ENCODE measurements around the gene CSRP1. TPM values are rescaled to one million over a fixed set of nuclear protein-coding genes. Genes with fewer than 3 reads are reported as not detected.

CSRP1 gene
- total and polyA plus RNA-seq, 4 donors: 143 to 278 (median 227) TPM

DNA sequence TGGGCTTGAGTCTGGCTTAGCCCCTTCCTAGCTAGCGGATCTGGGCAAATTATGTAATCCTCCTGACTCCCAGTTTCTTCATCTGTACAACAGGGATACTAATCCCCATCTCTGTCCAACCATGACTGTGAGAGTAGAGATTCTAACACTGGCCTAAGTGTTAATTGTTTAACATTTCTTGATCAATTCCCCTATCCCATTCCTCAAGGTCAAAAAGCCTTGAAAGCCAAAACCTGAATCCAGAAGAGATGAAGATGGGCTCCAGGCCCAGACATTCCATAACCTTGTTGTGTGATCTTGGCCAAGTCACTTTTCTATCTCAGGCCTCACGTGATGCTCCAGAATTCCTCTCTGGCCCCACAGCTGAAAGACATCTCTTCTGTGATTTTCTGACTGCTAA lies 19.2 kb downstream of the CSRP1 start:
- Histone ChIP-seq H3K4me3 (no peak overlapping the region), H3K9ac (ENCODE audit: insufficient read depth in 1 of 2, low read length in 2 of 2) (no peak overlapping the region), H3K27ac (ENCODE audit: low read depth in 1 of 2, low read length in 1 of 2) (no peak overlapping the region), H3K36me3 (ENCODE audit: control insufficient read depth in 4 of 4, insufficient read depth in 4 of 4, low read length in 4 of 4) (peaks cover 0 to 60% (median 56%) of the 10 kb centered on the region in 4 donors), H3K9me3 (ENCODE audit: control insufficient read depth in 4 of 4, insufficient read depth in 3 of 4, low read length in 3 of 4) (no peaks in the 10 kb centered on the region), H3K27me3 (ENCODE audit: control insufficient read depth in 3 of 3, insufficient read depth in 3 of 3, low read length in 2 of 3) (no peaks in the 10 kb centered on the region), H3K4me1 (ENCODE audit: control insufficient read depth in 5 of 5, insufficient read depth in 5 of 5, low read length in 5 of 5) (peaks cover 2 to 56% (median 27%) of the 10 kb centered on the region in 5 donors)
- no peak for TF ChIP-seq CTCF (IDR thresholded peaks at IDR 0.05; ENCODE audit: control extremely low read depth, extremely low read depth)
- 82 to 89% methylated on average over 2 of the region's 2 CpGs for WGBS, 2 donors
- no peak for DNase-seq
- ATAC-seq (ENCODE audit: insufficient read depth, low FRiP score): no peak

- Histone ChIP-seq H3K9me3 (ENCODE audit: control insufficient read depth in 4 of 4, insufficient read depth in 3 of 4, low read length in 3 of 4) (no peaks in the 10 kb centered on the region), H3K4me3 (no peak overlapping the region), H3K27me3 (ENCODE audit: control insufficient read depth in 3 of 3, insufficient read depth in 3 of 3, low read length in 2 of 3) (no peaks in the 10 kb centered on the region), H3K9ac (ENCODE audit: insufficient read depth in 1 of 2, low read length in 2 of 2) (no peak overlapping the region), H3K4me1 (ENCODE audit: control insufficient read depth in 5 of 5, insufficient read depth in 5 of 5, low read length in 5 of 5) (peaks cover 2 to 52% (median 22%) of the 10 kb centered on the region in 5 donors), H3K27ac (ENCODE audit: low read depth in 1 of 2, low read length in 1 of 2) (peak overlapping the region in 1 of 2 donors; percentile 65), H3K36me3 (ENCODE audit: control insufficient read depth in 4 of 4, insufficient read depth in 4 of 4, low read length in 4 of 4) (peaks cover 0 to 60% (median 54%) of the 10 kb centered on the region in 4 donors)
- ATAC-seq (ENCODE audit: insufficient read depth, low FRiP score): no peak
- peak in 2 of 3 donors; percentile 45 to 64 for DNase-seq
- WGBS, 2 donors: 12 to 33% methylated on average over 3 of the region's 3 CpGs
- no peak for TF ChIP-seq CTCF (IDR thresholded peaks at IDR 0.05; ENCODE audit: control extremely low read depth, extremely low read depth)
Measured at GRCh38 chr1:201486187-201486586, 20.7 kb downstream of the CSRP1 start.

- Histone ChIP-seq H3K9me3 (ENCODE audit: control insufficient read depth in 4 of 4, insufficient read depth in 3 of 4, low read length in 3 of 4) (no peaks in the 10 kb centered on the region), H3K36me3 (ENCODE audit: control insufficient read depth in 4 of 4, insufficient read depth in 4 of 4, low read length in 4 of 4) (peaks cover 0 to 53% (median 51%) of the 10 kb centered on the region in 4 donors), H3K4me1 (ENCODE audit: control insufficient read depth in 5 of 5, insufficient read depth in 5 of 5, low read length in 5 of 5) (peaks cover 0 to 51% (median 19%) of the 10 kb centered on the region in 5 donors), H3K4me3 (no peak overlapping the region), H3K9ac (ENCODE audit: insufficient read depth in 1 of 2, low read length in 2 of 2) (no peak overlapping the region), H3K27me3 (ENCODE audit: control insufficient read depth in 3 of 3, insufficient read depth in 3 of 3, low read length in 2 of 3) (peaks cover 0 to 5% (median 0%) of the 10 kb centered on the region in 3 donors), H3K27ac (ENCODE audit: low read depth in 1 of 2, low read length in 1 of 2) (peak overlapping the region in 1 of 2 donors; percentile 65)
- no peak for ATAC-seq (ENCODE audit: insufficient read depth, low FRiP score)
- 83 to 86% methylated on average over 4 of the region's 4 CpGs for WGBS, 2 donors
- DNase-seq: no peak
- TF ChIP-seq CTCF (IDR thresholded peaks at IDR 0.05; ENCODE audit: control extremely low read depth, extremely low read depth): no peak
Measured at GRCh38 chr1:201485184-201485774, 21.6 kb downstream of the CSRP1 start.

Measured in lung (tissue), 12 donors.